Smooth muscle cell of bladder (primary cell): ENCODE measurements around the gene TNRC6C. TPM values are rescaled to one million over a fixed set of nuclear protein-coding genes. Genes with fewer than 3 reads are reported as not detected.

Experiments
- total RNA-seq: library from RNA; depleted of rRNA; stranded (reverse); fragments of >200 nt; gene quantifications from 2 replicates; pipeline ENCODE4 v1.2.3, GENCODE V29; 2014

TNRC6C gene, protein sequence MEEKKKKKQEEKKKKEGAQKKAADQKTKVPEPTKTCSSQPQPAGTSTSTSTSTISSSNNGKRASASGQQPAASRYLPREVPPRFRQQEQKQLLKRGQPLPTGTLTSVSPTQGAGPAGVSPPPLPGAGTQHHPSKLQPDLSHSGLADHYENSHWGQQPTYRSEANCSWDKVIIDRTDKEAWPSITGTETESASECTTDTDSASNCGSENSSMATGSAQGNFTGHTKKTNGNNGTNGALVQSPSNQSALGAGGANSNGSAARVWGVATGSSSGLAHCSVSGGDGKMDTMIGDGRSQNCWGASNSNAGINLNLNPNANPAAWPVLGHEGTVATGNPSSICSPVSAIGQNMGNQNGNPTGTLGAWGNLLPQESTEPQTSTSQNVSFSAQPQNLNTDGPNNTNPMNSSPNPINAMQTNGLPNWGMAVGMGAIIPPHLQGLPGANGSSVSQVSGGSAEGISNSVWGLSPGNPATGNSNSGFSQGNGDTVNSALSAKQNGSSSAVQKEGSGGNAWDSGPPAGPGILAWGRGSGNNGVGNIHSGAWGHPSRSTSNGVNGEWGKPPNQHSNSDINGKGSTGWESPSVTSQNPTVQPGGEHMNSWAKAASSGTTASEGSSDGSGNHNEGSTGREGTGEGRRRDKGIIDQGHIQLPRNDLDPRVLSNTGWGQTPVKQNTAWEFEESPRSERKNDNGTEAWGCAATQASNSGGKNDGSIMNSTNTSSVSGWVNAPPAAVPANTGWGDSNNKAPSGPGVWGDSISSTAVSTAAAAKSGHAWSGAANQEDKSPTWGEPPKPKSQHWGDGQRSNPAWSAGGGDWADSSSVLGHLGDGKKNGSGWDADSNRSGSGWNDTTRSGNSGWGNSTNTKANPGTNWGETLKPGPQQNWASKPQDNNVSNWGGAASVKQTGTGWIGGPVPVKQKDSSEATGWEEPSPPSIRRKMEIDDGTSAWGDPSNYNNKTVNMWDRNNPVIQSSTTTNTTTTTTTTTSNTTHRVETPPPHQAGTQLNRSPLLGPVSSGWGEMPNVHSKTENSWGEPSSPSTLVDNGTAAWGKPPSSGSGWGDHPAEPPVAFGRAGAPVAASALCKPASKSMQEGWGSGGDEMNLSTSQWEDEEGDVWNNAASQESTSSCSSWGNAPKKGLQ (N-terminal part only)
- total RNA-seq, result 3.1 and 3.4 TPM in 2 replicates

GRCh38 chr17:77957857-77958715, at the start of gene TNRC6C:
Gene TNRC6C, plus strand, starts transcription at chr17:77958703. Its CDS starts 45,504 bp downstream, at chr17:78004207.

GRCh38 chr17:78128551-78129350, 170.2 kb downstream of the TNRC6C start, which contains the start of gene TMC6:
Gene TMC6, minus strand, starts transcription at chr17:78128755. Its CDS starts 1,923 bp downstream, at chr17:78126832.

DNA sequence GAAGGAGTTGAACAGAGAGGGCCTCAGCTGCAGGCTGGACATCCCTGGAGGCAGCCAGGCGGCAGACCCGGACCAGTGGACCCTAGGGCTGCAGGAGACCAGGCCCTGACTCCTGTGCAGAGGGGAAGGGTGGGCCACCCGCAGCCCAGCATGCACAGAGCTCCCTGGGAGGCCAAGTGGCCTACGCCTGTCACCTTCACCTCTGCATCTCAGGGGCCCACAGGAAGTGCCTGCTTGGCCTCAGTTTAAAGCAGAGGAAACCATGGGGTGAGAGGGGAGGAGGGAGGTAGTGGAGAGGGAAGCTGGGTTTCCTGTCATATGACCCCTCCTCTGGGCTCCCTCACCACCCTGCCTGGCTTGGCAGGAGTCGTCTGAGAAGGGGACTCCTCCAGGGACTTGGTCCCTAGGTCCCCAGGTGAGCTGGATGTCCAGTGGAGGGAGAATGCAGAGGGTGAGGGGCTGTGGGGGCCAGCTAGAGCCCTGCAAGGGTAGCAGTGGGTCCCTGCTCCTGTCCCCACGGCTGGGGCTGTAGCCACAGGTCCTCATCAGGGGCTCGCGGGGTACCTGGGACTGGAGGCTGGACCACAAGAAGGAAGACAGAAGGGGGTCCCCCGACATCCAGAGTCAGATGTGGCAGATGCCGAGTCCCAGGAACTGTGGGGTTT, 172.1 kb downstream of the TNRC6C start, which contains the start of gene TMC8:
TMC8 (plus strand) TSS at position 335 of the 665 bp plus-strand sequence. CDS start 818 bp downstream, outside the sequence.

Other genes starting within 250 kb of the TNRC6C start
- gene TMC6, start 170.1 kb downstream of the TNRC6C start, total RNA-seq, result 0.28 and 0.92 TPM in 2 replicates
- not detected in 2 replicates for gene TMC8, start 172.1 kb downstream of the TNRC6C start, total RNA-seq
- not detected in 2 replicates for gene C17orf99, start 187.7 kb downstream of the TNRC6C start, total RNA-seq
- 12.8 and 15.3 TPM in 2 replicates for gene SYNGR2, start 209.9 kb downstream of the TNRC6C start, total RNA-seq
- gene TK1, start 228.3 kb downstream of the TNRC6C start, total RNA-seq, result 25.8 and 33.8 TPM in 2 replicates
- gene AFMID, start 228.7 kb downstream of the TNRC6C start, total RNA-seq, result 19.8 and 32.2 TPM in 2 replicates